Activated CD4-positive, alpha-beta memory T cell treated with anti-CD3 and anti-CD28 coated beads, Interleukin-2, amount 10 ng/mL, durations not matched to agents 7 days and 5 days (primary cell): ENCODE data around the gene EMILIN3. TPM values are rescaled to one million over a fixed set of nuclear protein-coding genes. Genes with fewer than 3 reads are reported as not detected.

Source experiments
- CTCF ChIA-PET: fragments of 350-600 bp; sonication (Branson Sonifier 250); formaldehyde crosslinking; loops from one replicate; lab custom pipeline; 2021; ENCODE audit warnings: antibody characterized with exemption, inconsistent platforms; lab: Charles Lee
- POLR2A ChIA-PET: fragments of 350-600 bp; sonication (Branson Sonifier 250); formaldehyde crosslinking; loops from one replicate; lab custom pipeline; 2021; ENCODE audit warnings: antibody characterized with exemption; lab: Charles Lee
- DNase-seq: peaks from one replicate; pipeline ENCODE4 v3.0.0-alpha.2; 2020
- H3K27ac Mint-ChIP-seq: one replicate; pipeline ENCODE4 v1.8.0; 2021; ENCODE audit warnings: mild to moderate bottlenecking, mixed read lengths
- H3K27me3 Mint-ChIP-seq: one replicate; pipeline ENCODE4 v1.8.0; 2021; ENCODE audit warnings: mixed read lengths
- H3K36me3 Mint-ChIP-seq: one replicate; pipeline ENCODE4 v1.8.0; 2021; ENCODE audit warnings: low read depth, mixed read lengths
- H3K4me1 Mint-ChIP-seq: one replicate; pipeline ENCODE4 v1.8.0; 2021; ENCODE audit warnings: mixed read lengths
- H3K4me3 Mint-ChIP-seq: one replicate; pipeline ENCODE4 v1.8.0; 2021; ENCODE audit warnings: mild to moderate bottlenecking, mixed read lengths
- H3K9me3 Mint-ChIP-seq: one replicate; pipeline ENCODE4 v1.8.0; 2021; ENCODE audit warnings: mixed read lengths
- total RNA-seq, 2 experiments: library from RNA; stranded (reverse); gene quantifications; one replicate each; pipeline ENCODE4 v1.2.3, GENCODE V29; 2021

The EMILIN3 gene
- total RNA-seq, 2 experiments from 2014 or later, result not detected

DNA sequence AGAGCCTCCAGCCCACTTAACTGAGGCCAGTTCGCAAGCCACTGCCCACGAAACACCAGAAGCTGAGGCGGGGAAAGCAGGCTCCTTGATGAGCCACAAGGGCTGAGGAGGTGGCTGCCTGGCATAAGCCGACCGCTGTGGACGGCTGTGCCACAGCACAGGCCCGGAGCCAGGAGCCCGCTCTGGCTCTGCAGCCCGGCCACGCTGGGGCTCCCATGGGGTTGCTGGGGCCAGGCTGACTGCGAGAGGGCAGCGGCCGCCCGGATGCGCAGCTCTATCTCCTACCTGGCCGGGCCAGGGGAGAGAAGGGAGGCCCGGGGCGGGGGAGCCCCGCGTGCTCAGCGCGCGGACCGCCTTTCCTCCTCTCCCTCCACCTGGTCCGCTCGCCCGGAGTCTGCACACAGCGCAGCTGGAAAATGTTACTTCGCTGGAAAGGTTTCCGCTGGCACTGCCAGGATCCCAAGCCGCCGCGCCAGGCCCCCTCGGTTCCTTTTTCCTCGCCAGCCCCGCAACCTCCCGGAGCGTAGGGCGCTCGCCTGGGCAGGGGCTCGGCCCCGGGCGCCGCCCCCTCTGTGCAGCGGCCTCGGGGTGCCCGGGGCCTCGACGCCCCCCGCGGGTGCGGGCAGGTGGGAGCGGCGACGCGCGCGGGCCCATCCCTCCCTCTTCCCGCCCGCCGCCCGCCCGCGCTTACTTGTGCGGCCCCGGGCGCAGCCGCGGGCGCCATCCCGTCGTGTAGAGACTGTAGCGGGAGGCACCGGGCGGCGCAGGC is 657 bp downstream of the EMILIN3 start:
- H3K4me3 Mint-ChIP-seq, result no peak overlapping the region

DNA sequence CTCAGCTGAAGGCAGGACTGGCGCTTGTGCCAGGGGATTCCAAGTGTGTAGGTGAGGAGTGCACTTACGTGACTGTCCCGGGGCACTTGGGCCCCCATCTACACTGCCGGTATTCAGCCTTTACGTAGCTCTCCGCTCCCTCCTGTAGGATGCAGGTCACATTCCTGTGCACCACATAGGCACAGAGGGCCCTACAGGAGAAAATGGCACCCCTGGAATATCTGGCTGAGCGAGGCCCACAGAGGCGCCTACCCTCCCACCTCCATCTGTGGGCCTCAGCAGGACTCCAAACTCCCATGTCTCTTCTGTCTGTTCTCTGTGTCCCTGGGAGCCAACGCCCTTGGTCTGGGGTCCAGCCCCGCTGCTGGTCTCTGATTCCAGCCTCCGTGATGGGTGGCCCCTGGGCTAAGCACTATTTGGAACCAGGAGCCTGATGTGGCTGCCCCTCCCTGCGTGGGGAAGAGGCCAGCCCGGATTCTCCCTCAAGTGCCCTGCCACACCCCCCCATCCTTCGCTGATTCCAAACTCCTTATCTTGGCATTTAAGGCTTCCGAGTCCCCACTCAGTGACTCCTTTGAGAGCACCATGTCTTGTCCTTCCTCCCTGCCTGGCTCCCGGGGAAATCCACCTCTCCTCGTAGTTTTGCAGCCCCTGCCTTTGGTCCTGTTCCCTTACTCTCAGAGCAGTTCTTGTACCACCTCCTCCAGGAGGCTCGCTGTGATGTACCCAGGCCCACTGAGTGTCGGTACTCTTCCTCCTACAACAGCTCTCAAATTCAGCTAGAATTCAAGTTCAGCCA is 1.5 kb downstream of the EMILIN3 start:
- H3K4me3 Mint-ChIP-seq, result no peak overlapping the region
- CTCF ChIA-PET, result no interaction called here
- no peaks in the 10 kb centered on the region for H3K9me3 Mint-ChIP-seq
- DNase-seq, result no peak
- POLR2A ChIA-PET, result no interaction called here
- H3K4me1 Mint-ChIP-seq, result peaks cover 3% of the 10 kb centered on the region
- peaks cover 30% of the 10 kb centered on the region for H3K27me3 Mint-ChIP-seq
- no peaks in the 10 kb centered on the region for H3K36me3 Mint-ChIP-seq
- H3K27ac Mint-ChIP-seq, result no peak overlapping the region

More for the DNA sequence above, 657 bp downstream of the EMILIN3 start:
- Mint-ChIP-seq H3K27ac (no peak overlapping the region), H3K36me3 (no peaks in the 10 kb centered on the region), H3K9me3 (no peaks in the 10 kb centered on the region), H3K27me3 (peaks cover 30% of the 10 kb centered on the region), H3K4me1 (peaks cover 3% of the 10 kb centered on the region)
- CTCF ChIA-PET, result no interaction called here
- POLR2A ChIA-PET, result no interaction called here
- no peak for DNase-seq

DNA sequence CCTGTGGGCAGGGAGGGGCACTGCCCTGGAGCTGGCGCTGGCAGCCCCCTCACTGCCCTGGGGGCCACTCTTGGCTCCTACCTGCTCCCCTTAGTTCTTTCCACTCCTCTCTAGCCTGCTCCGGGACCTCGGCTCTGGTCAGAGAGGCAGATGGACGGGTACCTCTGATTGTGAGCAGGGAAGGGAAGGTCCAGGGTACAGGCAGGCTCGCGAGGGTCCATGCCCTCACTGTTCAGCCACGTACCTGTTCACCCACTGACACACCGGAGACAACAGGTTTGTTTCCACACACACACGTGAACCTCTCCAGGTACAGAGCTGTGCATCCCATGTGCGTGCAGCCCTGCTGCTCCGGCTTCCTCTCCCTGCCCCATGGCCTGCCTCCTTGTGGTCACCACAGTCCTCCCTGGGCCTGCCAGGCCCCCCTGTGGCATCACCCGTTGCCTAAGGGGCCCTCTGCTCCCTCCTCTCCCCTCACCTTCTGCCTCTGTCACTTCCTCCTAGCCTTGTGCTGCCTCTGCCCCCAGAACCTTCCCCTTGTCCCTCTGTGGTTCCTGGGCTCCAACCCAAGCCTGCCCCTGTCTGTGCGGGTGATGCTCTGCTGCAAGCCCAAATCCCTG is 2.3 kb downstream of the EMILIN3 start:
- no peak for DNase-seq
- no peak overlapping the region for H3K4me3 Mint-ChIP-seq
- H3K27ac Mint-ChIP-seq, result no peak overlapping the region
- H3K9me3 Mint-ChIP-seq, result no peaks in the 10 kb centered on the region
- H3K27me3 Mint-ChIP-seq, result peaks cover 28% of the 10 kb centered on the region
- POLR2A ChIA-PET, result no interaction called here
- CTCF ChIA-PET, result interaction anchor here (0.6 kb wide), 1 partner anchor 47 kb away, joined by 3 read pairs; no protein-coding TSS in a partner anchor
- peaks cover 3% of the 10 kb centered on the region for H3K4me1 Mint-ChIP-seq
- H3K36me3 Mint-ChIP-seq, result no peaks in the 10 kb centered on the region

DNA sequence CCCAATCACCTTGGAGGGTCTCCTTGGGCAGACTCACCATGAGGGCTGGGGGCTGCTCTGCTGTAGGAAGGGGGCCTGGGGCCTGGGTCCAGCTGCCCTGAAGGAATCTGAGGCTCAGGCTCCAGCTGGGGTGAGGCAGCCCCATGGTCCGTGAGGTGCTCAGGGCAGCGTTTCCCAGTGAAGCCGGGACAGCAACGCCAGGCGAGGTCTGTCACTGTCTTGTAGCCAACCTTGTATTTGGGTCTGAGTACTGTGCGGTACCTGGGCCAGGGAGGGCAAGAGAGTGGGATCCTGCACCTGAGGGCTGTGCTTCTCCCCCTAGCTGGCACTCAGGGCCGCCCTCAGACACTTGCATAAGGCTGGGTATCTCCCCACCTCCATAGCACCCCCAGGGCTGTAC is 3.0 kb downstream of the EMILIN3 start:
- no peak for DNase-seq
- POLR2A ChIA-PET, result no interaction called here
- H3K4me1 Mint-ChIP-seq, result peaks cover 3% of the 10 kb centered on the region
- H3K9me3 Mint-ChIP-seq, result no peaks in the 10 kb centered on the region
- no peak overlapping the region for H3K27ac Mint-ChIP-seq
- no peaks in the 10 kb centered on the region for H3K36me3 Mint-ChIP-seq
- H3K27me3 Mint-ChIP-seq, result peaks cover 24% of the 10 kb centered on the region
- H3K4me3 Mint-ChIP-seq, result no peak overlapping the region
- CTCF ChIA-PET, result interaction anchor here (0.6 kb wide), 1 partner anchor 47 kb away, joined by 3 read pairs; no protein-coding TSS in a partner anchor

DNA sequence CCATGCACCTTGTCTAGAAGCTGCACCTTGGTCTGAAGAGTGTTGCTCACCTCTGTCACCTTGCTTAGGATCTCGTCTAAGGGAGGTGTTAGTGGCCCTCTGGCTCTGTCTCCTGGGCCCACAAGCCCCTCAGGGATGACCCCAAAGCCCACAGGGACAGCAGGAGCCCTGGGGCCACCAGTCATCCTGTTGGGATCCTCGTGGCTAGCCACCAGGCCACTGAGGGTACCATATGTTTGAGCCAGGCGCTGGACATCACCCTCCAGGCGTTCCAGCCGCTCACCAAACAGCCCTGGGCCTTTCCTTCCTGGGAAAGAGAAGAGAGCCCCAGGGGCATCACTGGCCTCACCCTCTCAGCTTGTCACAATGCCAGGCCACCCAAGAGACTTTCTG is 3.9 kb downstream of the EMILIN3 start:
- H3K4me3 Mint-ChIP-seq, result no peak overlapping the region
- POLR2A ChIA-PET, result no interaction called here
- no peaks in the 10 kb centered on the region for H3K36me3 Mint-ChIP-seq
- H3K27me3 Mint-ChIP-seq, result peaks cover 18% of the 10 kb centered on the region
- CTCF ChIA-PET, result no interaction called here
- peaks cover 3% of the 10 kb centered on the region for H3K4me1 Mint-ChIP-seq
- DNase-seq, result no peak
- no peak overlapping the region for H3K27ac Mint-ChIP-seq
- no peaks in the 10 kb centered on the region for H3K9me3 Mint-ChIP-seq

GRCh38 chr20:41361757-41362747 is 4.6 kb downstream of the EMILIN3 start:
- ChIA-PET POLR2A (no interaction called here), CTCF (no interaction called here)
- Mint-ChIP-seq H3K27ac (no peak overlapping the region), H3K4me1 (no peaks in the 10 kb centered on the region), H3K4me3 (no peak overlapping the region), H3K36me3 (no peaks in the 10 kb centered on the region), H3K27me3 (peaks cover 11% of the 10 kb centered on the region), H3K9me3 (no peaks in the 10 kb centered on the region)
- no peak for DNase-seq

GRCh38 chr20:41360831-41361756 is 5.5 kb downstream of the EMILIN3 start:
- Mint-ChIP-seq H3K4me3 (no peak overlapping the region), H3K36me3 (no peaks in the 10 kb centered on the region), H3K9me3 (no peaks in the 10 kb centered on the region), H3K27ac (no peak overlapping the region), H3K4me1 (no peaks in the 10 kb centered on the region), H3K27me3 (peaks cover 10% of the 10 kb centered on the region)
- ChIA-PET CTCF (no interaction called here), POLR2A (no interaction called here)
- DNase-seq, result no peak

DNA sequence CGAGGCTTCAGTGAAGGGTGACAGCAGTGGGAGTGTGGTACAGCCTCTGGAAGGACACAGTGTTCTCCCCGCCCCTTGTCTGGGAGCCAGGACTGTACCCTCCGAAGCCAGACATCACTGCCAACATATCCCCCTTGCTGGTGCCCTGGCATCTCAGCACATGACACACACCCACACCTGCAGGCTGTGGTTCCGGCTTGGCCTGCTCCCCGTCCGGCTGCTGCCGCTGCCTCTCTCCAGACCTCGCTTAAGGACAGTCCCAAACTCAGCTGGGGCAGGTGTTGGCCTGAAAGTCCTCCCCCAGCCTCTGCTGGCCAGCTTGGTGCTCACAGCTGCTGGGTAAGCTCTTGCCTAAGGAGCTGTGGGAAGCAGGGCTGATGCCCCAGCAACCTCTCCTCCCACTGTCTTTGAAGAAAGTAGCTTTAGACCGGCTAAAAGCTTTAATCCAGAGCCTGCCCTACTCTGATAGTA is 7.0 kb downstream of the EMILIN3 start:
- H3K27ac Mint-ChIP-seq, result no peak overlapping the region
- ChIA-PET POLR2A (no interaction called here), CTCF (no interaction called here)
- H3K36me3 Mint-ChIP-seq, result no peaks in the 10 kb centered on the region
- no peaks in the 10 kb centered on the region for H3K9me3 Mint-ChIP-seq
- no peak overlapping the region for H3K4me3 Mint-ChIP-seq
- DNase-seq, result no peak
- no peaks in the 10 kb centered on the region for H3K27me3 Mint-ChIP-seq
- H3K4me1 Mint-ChIP-seq, result no peaks in the 10 kb centered on the region

- POLR2A ChIA-PET, result no interaction called here
- H3K4me1 Mint-ChIP-seq, result no peaks in the 10 kb centered on the region
- no peak for DNase-seq
- no peak overlapping the region for H3K27ac Mint-ChIP-seq
- H3K27me3 Mint-ChIP-seq, result no peaks in the 10 kb centered on the region
- H3K36me3 Mint-ChIP-seq, result no peaks in the 10 kb centered on the region
- H3K9me3 Mint-ChIP-seq, result no peaks in the 10 kb centered on the region
- CTCF ChIA-PET, result no interaction called here
- H3K4me3 Mint-ChIP-seq, result no peak overlapping the region
These were observed 7.9 kb downstream of the EMILIN3 start for GRCh38 chr20:41358717-41359116.

DNA sequence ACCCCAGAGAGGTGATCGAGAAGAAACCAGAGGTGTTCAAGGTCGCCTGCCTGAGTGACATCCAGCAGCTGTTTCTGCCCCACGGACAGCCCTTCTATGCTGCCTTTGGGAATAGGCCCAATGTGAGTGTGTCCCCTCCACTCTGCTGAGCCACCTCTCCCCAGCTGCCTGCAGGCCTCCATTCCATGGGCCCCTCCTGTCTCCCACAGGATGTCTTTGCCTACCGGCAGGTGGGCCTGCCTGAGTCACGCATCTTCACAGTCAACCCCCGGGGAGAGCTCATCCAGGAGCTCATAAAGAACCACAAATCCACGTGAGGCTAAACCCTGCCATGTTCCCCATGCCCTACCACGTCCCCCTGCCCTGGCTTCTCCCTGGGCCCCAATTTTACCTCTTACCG is 8.4 kb downstream of the EMILIN3 start:
- H3K36me3 Mint-ChIP-seq, result no peaks in the 10 kb centered on the region
- no peak overlapping the region for H3K27ac Mint-ChIP-seq
- H3K27me3 Mint-ChIP-seq, result no peaks in the 10 kb centered on the region
- H3K4me1 Mint-ChIP-seq, result no peaks in the 10 kb centered on the region
- no peaks in the 10 kb centered on the region for H3K9me3 Mint-ChIP-seq
- ChIA-PET CTCF (no interaction called here), POLR2A (no interaction called here)
- H3K4me3 Mint-ChIP-seq, result no peak overlapping the region
- DNase-seq, result no peak

- Mint-ChIP-seq H3K4me3 (no peak overlapping the region), H3K36me3 (no peaks in the 10 kb centered on the region), H3K27me3 (no peaks in the 10 kb centered on the region), H3K27ac (no peak overlapping the region), H3K9me3 (no peaks in the 10 kb centered on the region), H3K4me1 (no peaks in the 10 kb centered on the region)
- ChIA-PET CTCF (no interaction called here), POLR2A (no interaction called here)
- no peak for DNase-seq
These were observed 9.0 kb downstream of the EMILIN3 start for GRCh38 chr20:41357424-41358163.
